ENCODE results near the gene SAFB.

DNA sequence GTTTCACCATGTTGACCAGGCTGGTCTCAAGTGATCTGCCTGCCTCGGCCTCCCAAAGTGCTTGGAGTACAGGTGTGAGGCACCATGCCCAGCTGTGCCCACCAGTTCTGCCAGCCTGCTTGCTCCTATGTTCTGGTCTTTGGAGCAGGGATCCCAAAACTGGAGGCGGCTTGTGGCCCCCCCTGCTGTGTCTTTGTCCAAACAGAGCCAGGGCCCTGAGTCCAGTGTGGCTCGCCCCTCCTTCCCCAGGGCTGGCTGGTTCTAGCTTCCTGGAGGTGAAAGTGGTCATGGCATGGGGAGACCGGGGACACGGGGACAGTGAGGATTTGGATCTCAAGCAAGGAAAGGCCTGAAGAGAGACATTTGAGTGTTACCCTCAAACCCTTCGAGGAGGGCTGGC, 43.6 kb upstream of the SAFB start:
- TF ChIP-seq, protein P1, sequence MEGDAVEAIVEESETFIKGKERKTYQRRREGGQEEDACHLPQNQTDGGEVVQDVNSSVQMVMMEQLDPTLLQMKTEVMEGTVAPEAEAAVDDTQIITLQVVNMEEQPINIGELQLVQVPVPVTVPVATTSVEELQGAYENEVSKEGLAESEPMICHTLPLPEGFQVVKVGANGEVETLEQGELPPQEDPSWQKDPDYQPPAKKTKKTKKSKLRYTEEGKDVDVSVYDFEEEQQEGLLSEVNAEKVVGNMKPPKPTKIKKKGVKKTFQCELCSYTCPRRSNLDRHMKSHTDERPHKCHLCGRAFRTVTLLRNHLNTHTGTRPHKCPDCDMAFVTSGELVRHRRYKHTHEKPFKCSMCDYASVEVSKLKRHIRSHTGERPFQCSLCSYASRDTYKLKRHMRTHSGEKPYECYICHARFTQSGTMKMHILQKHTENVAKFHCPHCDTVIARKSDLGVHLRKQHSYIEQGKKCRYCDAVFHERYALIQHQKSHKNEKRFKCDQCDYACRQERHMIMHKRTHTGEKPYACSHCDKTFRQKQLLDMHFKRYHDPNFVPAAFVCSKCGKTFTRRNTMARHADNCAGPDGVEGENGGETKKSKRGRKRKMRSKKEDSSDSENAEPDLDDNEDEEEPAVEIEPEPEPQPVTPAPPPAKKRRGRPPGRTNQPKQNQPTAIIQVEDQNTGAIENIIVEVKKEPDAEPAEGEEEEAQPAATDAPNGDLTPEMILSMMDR (IDR thresholded peaks at IDR 0.05; ENCODE audit: low read depth, low read length): no peak
- TF ChIP-seq EZH2phosphoT487 (IDR thresholded peaks at IDR 0.05; ENCODE audit: low read depth): no peak
